Right kidney (tissue), 1 donor: ENCODE results near the gene BBS9.

Source experiments
- DNase-seq: peaks from one replicate; pipeline ENCODE4 v3.0.0-alpha.2; 2016

Gene BBS9

GRCh38 chr7:33554576-33554975 lies 425.2 kb downstream of the BBS9 start:
- DNase-seq: no peak

GRCh38 chr7:33556472-33556871 lies 427.1 kb downstream of the BBS9 start:
- no peak for DNase-seq

DNA sequence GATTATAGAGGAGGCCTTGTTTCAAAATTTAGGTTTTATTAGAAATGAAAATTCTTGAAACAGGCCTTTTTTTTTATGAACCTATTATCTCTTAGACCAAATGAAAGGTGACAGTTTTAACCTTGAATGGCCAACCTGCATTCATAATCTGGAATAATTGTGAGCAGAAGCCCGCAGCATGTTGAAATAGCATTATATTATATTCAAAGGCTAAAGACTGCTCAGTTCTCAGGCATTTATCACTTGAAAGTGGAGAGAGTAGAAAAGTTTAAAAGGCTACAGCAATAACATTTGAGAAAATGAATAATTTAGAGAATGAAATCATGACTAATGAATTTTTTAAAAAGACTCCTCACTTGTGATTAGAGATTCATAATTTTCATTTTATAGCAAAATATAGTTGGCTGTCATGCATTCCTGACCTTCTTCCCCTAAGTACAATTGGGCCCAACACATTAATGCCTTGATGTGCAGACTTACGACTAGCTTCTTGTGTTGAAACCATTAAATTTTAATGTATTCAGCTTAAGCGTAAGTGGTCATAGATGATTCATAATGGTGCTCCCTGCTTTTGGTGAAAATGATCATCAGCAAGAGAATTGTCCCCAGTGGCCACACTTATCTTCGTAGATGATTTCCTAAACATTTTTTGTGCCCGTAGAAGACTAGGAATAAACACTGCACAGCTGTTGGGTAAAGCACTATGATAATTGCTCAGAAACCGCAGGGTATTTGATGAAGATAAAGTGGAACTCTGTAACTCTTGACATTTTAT lies 429.4 kb downstream of the BBS9 start:
- no peak for DNase-seq

- no peak for DNase-seq
Observed at GRCh38 chr7:33559324-33559710, 430.0 kb downstream of the BBS9 start.

DNA sequence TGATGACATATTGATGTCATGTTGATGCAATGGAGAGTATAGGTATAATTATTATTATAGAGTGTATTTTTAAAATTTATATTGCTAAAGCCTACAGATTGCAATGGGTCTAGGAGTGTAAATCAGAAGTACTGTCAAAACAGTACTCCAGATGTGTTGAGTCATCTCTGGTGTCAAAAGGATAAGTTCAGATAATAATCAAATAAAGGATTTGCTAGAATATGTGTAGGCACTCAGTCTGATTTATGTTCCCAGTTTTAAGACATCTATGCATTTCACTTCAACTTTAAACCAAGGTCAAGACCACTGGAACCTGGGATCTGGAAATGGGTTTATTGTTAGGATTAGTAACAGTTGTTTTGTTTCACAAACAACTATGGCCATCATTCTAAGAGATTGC lies 433.6 kb downstream of the BBS9 start:
- no peak for DNase-seq

- DNase-seq: no peak
Observed at GRCh38 chr7:33563651-33564050, 434.3 kb downstream of the BBS9 start.

GRCh38 chr7:33578166-33578565 lies 448.8 kb downstream of the BBS9 start:
- DNase-seq: no peak

- no peak for DNase-seq
Observed at GRCh38 chr7:33578881-33579672, 449.7 kb downstream of the BBS9 start.

- no peak for DNase-seq
Observed at GRCh38 chr7:33579673-33579960, 450.3 kb downstream of the BBS9 start.

DNA sequence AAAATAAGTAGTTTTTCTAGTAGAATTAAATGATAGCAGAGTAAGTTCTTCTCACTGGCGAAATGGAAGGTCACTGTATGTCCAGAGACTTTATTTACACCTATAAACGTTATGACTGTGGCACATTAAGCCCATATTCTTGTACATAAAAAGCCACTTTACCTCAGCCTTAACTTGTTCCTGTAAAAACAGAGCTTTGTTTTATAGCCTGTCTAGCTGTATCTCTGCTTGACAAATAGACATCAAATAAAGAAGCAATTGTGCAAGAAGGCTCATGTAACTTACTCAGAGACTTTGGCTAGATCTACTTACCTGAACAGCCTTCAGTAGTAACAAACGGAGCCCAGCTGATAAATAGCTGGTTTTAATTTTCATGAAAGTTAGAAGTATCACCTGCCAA lies 451.9 kb downstream of the BBS9 start:
- no peak for DNase-seq

DNA sequence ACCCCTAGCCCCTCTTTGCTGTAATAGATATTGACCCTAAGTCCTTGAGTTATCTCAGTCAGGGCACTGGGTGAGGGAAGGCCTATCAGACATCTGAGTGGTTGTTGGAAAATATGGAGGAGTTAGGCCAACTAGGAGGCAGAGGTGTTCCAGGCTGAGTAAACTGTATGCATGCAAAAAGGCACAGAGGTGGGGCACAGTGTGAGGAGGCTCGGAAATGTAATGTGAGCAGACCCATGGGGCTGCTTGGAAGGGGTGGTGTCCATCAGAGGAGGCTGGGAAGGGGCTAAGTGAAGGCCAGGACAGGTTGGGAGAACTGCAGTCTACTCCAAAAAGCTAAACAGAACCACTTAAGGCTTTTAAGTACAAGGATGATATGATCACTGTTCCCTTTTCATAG lies 452.7 kb downstream of the BBS9 start:
- no peak for DNase-seq

DNA sequence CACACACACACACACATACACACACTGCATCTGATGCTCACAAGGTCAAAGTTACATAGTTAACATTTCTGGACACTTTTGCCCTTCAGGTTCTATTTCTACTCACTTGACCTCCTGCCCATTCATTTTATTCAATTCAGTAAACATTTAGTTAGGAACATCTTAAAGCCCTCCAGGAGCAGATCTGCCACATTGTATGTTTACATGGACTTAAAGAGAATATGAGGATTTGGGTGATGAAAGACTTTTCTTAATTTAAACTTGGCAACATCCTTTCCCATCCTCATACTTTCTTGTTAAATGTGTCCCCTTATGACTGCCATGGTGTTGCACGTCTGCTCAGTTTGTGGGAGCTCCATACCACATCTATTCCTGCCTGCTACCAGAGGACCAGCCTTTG lies 453.2 kb downstream of the BBS9 start:
- no peak for DNase-seq

DNA sequence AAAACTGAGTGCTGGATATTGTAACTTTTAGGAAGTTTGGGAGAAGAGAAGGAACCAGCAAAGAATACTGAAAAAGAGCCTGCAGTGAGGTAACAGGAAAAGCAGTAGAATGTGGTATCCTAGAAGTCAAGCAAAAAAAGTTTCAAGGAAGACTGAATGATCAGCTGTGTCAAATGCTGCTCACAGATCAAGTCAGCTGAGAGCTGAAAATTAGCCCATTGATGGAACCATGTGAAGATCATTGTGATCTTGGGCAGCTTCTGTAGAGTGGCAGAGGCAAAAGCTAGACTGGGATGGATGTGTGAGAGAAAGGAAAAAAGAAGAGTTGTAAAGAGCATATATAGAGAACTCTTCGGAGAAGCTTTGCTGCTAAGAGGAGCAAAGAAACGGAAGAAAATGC lies 460.5 kb downstream of the BBS9 start:
- no peak for DNase-seq

GRCh38 chr7:33590916-33591315 lies 461.6 kb downstream of the BBS9 start:
- DNase-seq: no peak

- DNase-seq: no peak
Observed at GRCh38 chr7:33591490-33591889, 462.1 kb downstream of the BBS9 start.

DNA sequence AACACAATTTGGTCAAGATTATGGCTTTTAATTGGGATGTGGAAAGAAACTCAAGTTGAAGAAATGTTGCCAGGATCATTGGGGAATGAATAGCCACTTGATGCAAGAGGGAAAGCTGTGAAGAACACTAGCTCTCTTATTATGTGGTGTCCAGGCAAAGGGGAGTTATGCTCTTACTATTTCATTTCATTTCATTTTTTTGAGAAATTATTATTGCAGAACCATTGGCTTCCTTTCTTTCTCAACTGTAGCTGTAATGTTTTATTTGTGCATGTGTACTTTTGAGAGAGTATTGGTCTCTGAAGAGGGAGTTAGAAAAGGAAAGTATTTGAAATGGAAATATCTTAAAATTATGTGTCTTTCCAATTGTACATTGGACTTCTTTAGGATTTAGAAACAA lies 463.4 kb downstream of the BBS9 start:
- no peak for DNase-seq

- no peak for DNase-seq
Observed at GRCh38 chr7:33593611-33594010, 464.2 kb downstream of the BBS9 start.

DNA sequence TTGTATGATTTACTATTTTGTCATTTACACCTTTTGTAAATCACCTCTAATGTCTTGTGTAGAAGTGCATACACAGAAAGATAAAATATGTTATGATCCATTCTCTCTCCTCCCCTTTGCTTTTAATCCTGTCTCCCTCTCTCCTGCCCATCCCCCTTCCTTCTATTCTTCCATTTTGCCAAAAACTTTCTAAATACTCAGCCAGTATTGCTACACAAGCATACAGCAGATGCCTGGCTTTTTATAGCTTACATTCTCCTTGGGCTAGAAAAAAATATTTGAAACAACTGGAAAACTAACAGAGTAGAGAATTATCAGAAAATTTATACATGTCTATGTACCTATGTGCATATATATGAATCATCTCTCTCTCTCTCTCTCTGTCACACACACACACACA lies 467.3 kb downstream of the BBS9 start:
- no peak for DNase-seq

DNA sequence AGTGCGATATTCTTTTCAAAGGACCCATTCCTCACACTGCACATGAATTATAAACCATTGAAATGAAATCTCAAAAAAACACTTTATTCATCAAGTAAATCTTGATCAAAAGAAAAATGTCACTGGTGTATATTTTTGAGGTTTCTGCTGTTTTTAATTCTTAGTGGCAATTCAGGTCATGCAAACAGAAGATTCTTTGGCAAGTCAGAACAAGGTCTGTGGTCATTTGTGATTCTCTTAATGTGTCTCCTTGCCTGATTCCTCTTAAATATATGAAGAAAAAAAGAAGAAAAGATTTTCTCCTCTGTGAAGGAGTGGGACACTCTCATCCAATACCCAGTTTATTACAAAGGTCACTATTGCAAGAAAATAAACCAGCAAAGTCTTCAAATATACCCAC lies 467.8 kb downstream of the BBS9 start:
- DNase-seq: no peak

GRCh38 chr7:33601101-33601500 lies 471.7 kb downstream of the BBS9 start:
- DNase-seq: no peak

DNA sequence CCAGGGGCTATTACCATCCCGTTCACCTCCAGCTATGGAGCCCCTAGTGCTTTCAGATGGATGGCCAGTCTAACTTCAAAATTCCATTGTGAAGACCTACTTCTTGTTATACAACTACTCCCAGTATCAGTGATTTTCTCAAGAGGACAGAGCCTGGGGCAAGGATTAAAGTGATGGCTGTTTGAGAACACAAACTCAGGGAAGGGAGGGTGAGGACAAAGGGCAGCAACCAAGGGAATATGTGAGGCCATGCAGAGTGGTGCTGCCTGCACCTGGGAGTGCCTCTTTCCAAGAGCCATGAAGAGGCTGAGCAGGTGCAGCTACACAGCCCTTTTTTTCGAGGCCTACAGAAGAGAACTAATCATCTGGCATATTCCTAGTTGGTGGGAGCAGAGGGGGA lies 472.5 kb downstream of the BBS9 start:
- DNase-seq: no peak

DNA sequence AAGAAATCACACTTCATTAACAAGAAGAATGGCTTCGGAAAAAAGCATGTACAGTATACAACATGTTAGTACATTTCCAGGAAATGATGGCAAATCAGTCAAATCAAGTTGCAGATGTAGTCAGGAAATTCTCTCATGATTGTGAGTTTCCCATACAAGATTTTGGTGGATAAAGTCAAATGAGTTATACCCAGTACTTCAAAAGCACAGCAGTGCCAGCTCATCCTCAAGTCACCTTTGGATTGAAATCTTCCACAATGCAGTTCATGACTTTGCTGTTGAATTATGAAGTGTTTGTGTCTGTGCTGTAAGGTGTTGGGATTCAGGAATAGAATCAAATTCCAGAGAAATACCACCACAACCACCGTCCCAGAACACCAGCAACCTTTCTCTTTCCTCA lies 474.7 kb downstream of the BBS9 start:
- DNase-seq: no peak

DNA sequence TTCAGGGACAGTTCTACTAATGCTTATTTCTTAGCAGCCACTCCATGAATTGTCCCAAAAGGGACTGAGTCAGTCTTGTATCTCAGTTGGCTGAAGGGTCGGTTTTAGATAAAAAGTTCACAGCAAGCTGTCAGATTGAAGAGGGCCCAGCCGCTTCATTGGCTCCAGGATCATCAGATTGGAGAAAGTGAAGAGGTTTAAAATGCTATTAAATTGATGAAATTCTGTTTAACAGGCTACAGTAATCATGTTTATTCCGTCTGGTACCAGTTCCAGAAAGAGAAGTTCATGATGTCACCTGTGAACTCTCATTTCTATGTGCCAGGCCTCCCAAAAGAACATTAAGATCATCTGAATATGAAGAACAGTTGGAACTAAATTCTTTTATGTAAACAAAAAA lies 481.6 kb downstream of the BBS9 start:
- no peak for DNase-seq

- DNase-seq: no peak
Observed at GRCh38 chr7:33612442-33612841, 483.1 kb downstream of the BBS9 start.
